CD4-positive, CD25-positive, alpha-beta regulatory T cell (primary cell): ENCODE data around the gene TSSK6. TPM values are rescaled to one million over a fixed set of nuclear protein-coding genes. Genes with fewer than 3 reads are reported as not detected.
A peak's percentile ranks its signal among the peaks of the same experiment; 100 is the strongest.

Experiments used
- ATAC-seq, 2 donors: fragments of 150-1000 bp; cut with Tn5 transposase; one replicate each; pipeline ENCODE4 v1.10.0; 2021; ENCODE audit warnings: low read depth in 2 of 2, moderate number of reproducible peaks in 2 of 2, moderate library complexity in 1 of 2
- DNase-seq, 3 donors: peaks; one replicate each; pipeline versions ENCODE4 v3.0.0 to v3.0.0-alpha.2; 2012 to 2022; ENCODE audit warnings: mixed read lengths in 1 of 3
- H3K27ac ChIP-seq: one replicate; pipeline ENCODE4 v1.7.0; 2013; ENCODE audit warnings: mild to moderate bottlenecking, low read length; ENCODE audit not compliant: insufficient read depth, poor library complexity, severe bottlenecking
- H3K27me3 ChIP-seq: one replicate; pipeline ENCODE4 v1.7.0; 2013; ENCODE audit warnings: low read length; ENCODE audit not compliant: control insufficient read depth, insufficient read depth
- H3K36me3 ChIP-seq: one replicate; pipeline ENCODE4 v1.7.0; 2013; ENCODE audit warnings: mild to moderate bottlenecking, low read length, moderate library complexity; ENCODE audit not compliant: control insufficient read depth, insufficient read depth
- H3K4me1 ChIP-seq: 2 replicates; pipeline ENCODE4 v1.7.0; 2013; ENCODE audit warnings: mild to moderate bottlenecking, low read length; ENCODE audit not compliant: insufficient read depth, control insufficient read depth, poor library complexity, severe bottlenecking
- H3K4me3 ChIP-seq: one replicate; pipeline ENCODE4 v1.7.0; 2013; ENCODE audit warnings: low read depth, mild to moderate bottlenecking, low read length, moderate library complexity
- H3K9me3 ChIP-seq, 2 experiments: 1 replicate in 1 of 2; 2 replicates in 1 of 2; pipeline ENCODE4 v1.7.0; 2013; ENCODE audit warnings: low read length in 2 of 2, mild to moderate bottlenecking in 1 of 2, moderate library complexity in 1 of 2; ENCODE audit not compliant: control insufficient read depth in 2 of 2
- H3K27ac Mint-ChIP-seq, 3 donors: one replicate each; pipeline ENCODE4 v1.8.0; 2020 to 2022; ENCODE audit warnings: mild to moderate bottlenecking in 3 of 3, mixed read lengths in 3 of 3, moderate library complexity in 2 of 3
- H3K27me3 Mint-ChIP-seq: one replicate; pipeline ENCODE4 v1.8.0; 2022; ENCODE audit warnings: mild to moderate bottlenecking, mixed read lengths
- H3K36me3 Mint-ChIP-seq: one replicate; pipeline ENCODE4 v1.8.0; 2020; ENCODE audit warnings: mixed read lengths
- H3K4me1 Mint-ChIP-seq, 4 donors: one replicate each; pipeline ENCODE4 v1.8.0; 2020 to 2022; ENCODE audit warnings: mixed read lengths in 4 of 4, mild to moderate bottlenecking in 1 of 4
- H3K4me3 Mint-ChIP-seq, 4 donors: one replicate each; pipeline ENCODE4 v1.8.0; 2020 to 2022; ENCODE audit warnings: mild to moderate bottlenecking in 4 of 4, mixed read lengths in 4 of 4, moderate library complexity in 3 of 4
- H3K9me3 Mint-ChIP-seq, 7 donors: one replicate each; pipeline ENCODE4 v1.8.0; 2020 to 2022; ENCODE audit warnings: mixed read lengths in 7 of 7, mild to moderate bottlenecking in 3 of 7, moderate library complexity in 2 of 7
- polyA plus RNA-seq, 4 donors: library from polyadenylated mRNA; unstranded; fragments of 300-500 nt; fragmentation: Illumina TruSeq; gene quantifications; one replicate each; pipeline ENCODE4 v1.2.3, GENCODE V29; 2021
- total RNA-seq: library from RNA; stranded (reverse); gene quantifications from one replicate; pipeline ENCODE4 v1.2.3, GENCODE V29; 2022

Gene TSSK6
- total and polyA plus RNA-seq, 5 donors from 2014 or later = 1.6 to 6.2 (median 2.0) TPM

- ATAC-seq = peak; percentile 41 to 43
- H3K27me3 Mint-ChIP-seq = peaks cover 6% of the 10 kb centered on the region
- H3K27ac Mint-ChIP-seq = peak overlapping the region in 2 of 3 donors; percentile 63 to 75
Observed at GRCh38 chr19:19554074-19555023, 39.0 kb upstream of the TSSK6 start.

DNA sequence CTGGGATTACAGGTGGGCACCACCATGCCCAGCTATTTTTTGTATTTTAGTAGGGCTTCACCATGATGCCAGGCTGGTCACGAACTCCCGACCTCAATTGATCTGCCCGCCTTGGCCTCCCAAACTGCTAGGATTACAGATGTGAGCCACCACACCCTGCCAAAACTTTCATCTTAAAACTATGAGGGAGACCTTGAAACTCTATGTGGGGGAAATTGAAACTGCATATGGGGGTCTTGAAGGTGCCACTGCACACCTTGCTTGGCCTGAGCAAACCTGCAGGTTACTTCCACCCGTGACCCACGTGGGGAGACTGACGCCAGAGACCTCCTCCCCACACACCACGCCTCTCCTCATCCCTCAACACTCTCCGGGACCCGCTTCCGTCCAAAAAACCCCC, 38.3 kb upstream of the TSSK6 start:
- Histone ChIP-seq H3K4me3 (no peak overlapping the region), H3K9me3 (no peaks in the 10 kb centered on the region), H3K4me1 (peaks cover 6% of the 10 kb centered on the region), H3K27me3 (no peaks in the 10 kb centered on the region), H3K36me3 (no peaks in the 10 kb centered on the region), H3K27ac (no peak overlapping the region)
- H3K36me3 Mint-ChIP-seq = no peaks in the 10 kb centered on the region
- ATAC-seq (no peak), DNase-seq (no peak)
- H3K4me3 Mint-ChIP-seq = no peak overlapping the region
- peaks cover 6% of the 10 kb centered on the region for H3K27me3 Mint-ChIP-seq
- H3K9me3 Mint-ChIP-seq = no peaks in the 10 kb centered on the region
- peaks cover 0 to 10% (median under 1%) of the 10 kb centered on the region in 4 donors for H3K4me1 Mint-ChIP-seq
- no peak overlapping the region for H3K27ac Mint-ChIP-seq

More at GRCh38 chr19:19554074-19555023, 39.0 kb upstream of the TSSK6 start:
- Mint-ChIP-seq H3K4me1 (peaks cover 0 to 16% (median 4%) of the 10 kb centered on the region in 4 donors), H3K36me3 (no peaks in the 10 kb centered on the region), H3K9me3 (no peaks in the 10 kb centered on the region), H3K4me3 (no peak overlapping the region)
- H3K9me3 ChIP-seq = no peaks in the 10 kb centered on the region
- no peak overlapping the region for H3K27ac ChIP-seq
- H3K4me1 ChIP-seq = peaks cover 6% of the 10 kb centered on the region
- H3K27me3 ChIP-seq = no peaks in the 10 kb centered on the region
- DNase-seq = peak; percentile 26 to 60 (median 33)
- H3K4me3 ChIP-seq = no peak overlapping the region
- no peaks in the 10 kb centered on the region for H3K36me3 ChIP-seq

- H3K27ac ChIP-seq = no peak overlapping the region
- H3K36me3 Mint-ChIP-seq = no peaks in the 10 kb centered on the region
- ATAC-seq (peak in 1 of 2 donors; percentile 33), DNase-seq (no peak)
- peaks cover 6% of the 10 kb centered on the region for H3K27me3 Mint-ChIP-seq
- H3K4me1 Mint-ChIP-seq = peaks cover 0 to 5% (median 0%) of the 10 kb centered on the region in 4 donors
- no peak overlapping the region for H3K4me3 ChIP-seq
- H3K4me1 ChIP-seq = peaks cover 6% of the 10 kb centered on the region
- H3K4me3 Mint-ChIP-seq = no peak overlapping the region
- H3K9me3 ChIP-seq = no peaks in the 10 kb centered on the region
- no peaks in the 10 kb centered on the region for H3K9me3 Mint-ChIP-seq
- peak overlapping the region in 1 of 3 donors; percentile 9 for H3K27ac Mint-ChIP-seq
- no peaks in the 10 kb centered on the region for H3K27me3 ChIP-seq
- H3K36me3 ChIP-seq = no peaks in the 10 kb centered on the region
Observed at GRCh38 chr19:19552798-19553197, 37.5 kb upstream of the TSSK6 start.

DNA sequence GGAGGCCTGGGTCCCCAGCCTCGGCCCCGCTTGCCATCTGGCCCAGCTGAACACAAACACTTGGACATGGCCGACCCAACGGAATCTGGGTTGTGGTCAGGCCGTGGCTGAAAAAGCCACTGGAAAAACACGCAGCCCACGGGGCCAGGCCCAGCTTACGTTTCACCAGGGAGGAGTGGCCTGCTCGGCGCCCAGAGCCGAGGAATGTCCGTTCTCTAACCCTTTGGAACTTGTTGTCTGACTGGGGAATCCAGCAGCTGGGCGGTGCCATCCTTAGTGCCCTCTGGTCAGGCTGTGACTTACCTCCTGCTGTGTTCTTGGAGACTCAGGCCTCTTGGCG, 36.5 kb upstream of the TSSK6 start:
- H3K27ac Mint-ChIP-seq = peak overlapping the region in 1 of 3 donors; percentile 5
- H3K27me3 ChIP-seq = no peaks in the 10 kb centered on the region
- H3K36me3 ChIP-seq = no peaks in the 10 kb centered on the region
- H3K4me3 ChIP-seq = no peak overlapping the region
- no peaks in the 10 kb centered on the region for H3K9me3 Mint-ChIP-seq
- H3K4me1 ChIP-seq = peaks cover 6% of the 10 kb centered on the region
- ATAC-seq = no peak
- no peak overlapping the region for H3K27ac ChIP-seq
- H3K27me3 Mint-ChIP-seq = no peaks in the 10 kb centered on the region
- H3K9me3 ChIP-seq = no peaks in the 10 kb centered on the region
- H3K36me3 Mint-ChIP-seq = no peaks in the 10 kb centered on the region
- H3K4me1 Mint-ChIP-seq = peaks cover 0 to 5% (median 0%) of the 10 kb centered on the region in 4 donors
- H3K4me3 Mint-ChIP-seq = no peak overlapping the region
- no peak for DNase-seq

GRCh38 chr19:19550972-19551852, 35.9 kb upstream of the TSSK6 start:
- no peaks in the 10 kb centered on the region for H3K9me3 ChIP-seq
- H3K4me1 ChIP-seq = peaks cover 6% of the 10 kb centered on the region
- H3K4me3 ChIP-seq = no peak overlapping the region
- no peaks in the 10 kb centered on the region for H3K27me3 ChIP-seq
- H3K36me3 ChIP-seq = no peaks in the 10 kb centered on the region
- DNase-seq = no peak
- Mint-ChIP-seq H3K4me3 (no peak overlapping the region), H3K4me1 (peaks cover 0 to 5% (median 0%) of the 10 kb centered on the region in 4 donors), H3K27me3 (no peaks in the 10 kb centered on the region), H3K27ac (no peak overlapping the region), H3K36me3 (no peaks in the 10 kb centered on the region), H3K9me3 (no peaks in the 10 kb centered on the region)
- no peak for ATAC-seq
- no peak overlapping the region for H3K27ac ChIP-seq

DNA sequence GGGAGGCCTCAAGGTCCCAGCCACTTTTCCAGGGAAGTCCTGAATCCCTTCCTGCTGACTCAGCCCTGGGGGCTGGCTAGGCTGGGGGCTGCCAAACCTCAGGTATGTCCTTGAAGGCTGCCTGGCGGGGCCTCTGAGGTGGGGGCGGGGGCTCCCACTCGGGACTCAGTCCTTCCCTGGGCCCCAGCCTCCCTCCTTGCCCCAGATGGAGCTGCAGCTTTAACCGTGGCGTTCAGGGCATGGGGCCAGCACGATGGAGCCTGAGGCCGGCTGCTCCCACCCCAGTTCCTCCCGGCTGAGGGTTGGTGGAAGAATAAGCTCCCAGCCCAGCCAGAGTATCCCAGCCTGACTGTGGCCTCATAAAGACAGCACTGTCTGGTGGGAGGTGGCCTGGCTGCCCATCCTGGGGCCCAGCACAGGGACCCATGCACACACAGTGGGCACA, 35.2 kb upstream of the TSSK6 start:
- H3K9me3 Mint-ChIP-seq = no peaks in the 10 kb centered on the region
- peaks cover 0 to 5% (median 0%) of the 10 kb centered on the region in 4 donors for H3K4me1 Mint-ChIP-seq
- Histone ChIP-seq H3K27me3 (no peaks in the 10 kb centered on the region), H3K27ac (no peak overlapping the region), H3K4me3 (no peak overlapping the region), H3K36me3 (no peaks in the 10 kb centered on the region), H3K4me1 (peaks cover 6% of the 10 kb centered on the region), H3K9me3 (no peaks in the 10 kb centered on the region)
- no peaks in the 10 kb centered on the region for H3K27me3 Mint-ChIP-seq
- DNase-seq (no peak), ATAC-seq (no peak)
- H3K27ac Mint-ChIP-seq = no peak overlapping the region
- no peaks in the 10 kb centered on the region for H3K36me3 Mint-ChIP-seq
- H3K4me3 Mint-ChIP-seq = no peak overlapping the region

- Histone ChIP-seq H3K4me1 (peaks cover 6% of the 10 kb centered on the region), H3K27me3 (no peaks in the 10 kb centered on the region), H3K9me3 (no peaks in the 10 kb centered on the region), H3K27ac (no peak overlapping the region), H3K4me3 (no peak overlapping the region), H3K36me3 (no peaks in the 10 kb centered on the region)
- H3K36me3 Mint-ChIP-seq = no peaks in the 10 kb centered on the region
- ATAC-seq (no peak), DNase-seq (no peak)
- H3K4me3 Mint-ChIP-seq = no peak overlapping the region
- no peaks in the 10 kb centered on the region for H3K27me3 Mint-ChIP-seq
- H3K4me1 Mint-ChIP-seq = peaks cover 0 to 5% (median 0%) of the 10 kb centered on the region in 4 donors
- peak overlapping the region in 1 of 3 donors; percentile 60 for H3K27ac Mint-ChIP-seq
- no peaks in the 10 kb centered on the region for H3K9me3 Mint-ChIP-seq
Observed at GRCh38 chr19:19549804-19550464, 34.6 kb upstream of the TSSK6 start.
